Kidney (tissue), 14 donors: ENCODE results near the gene OSBP2. TPM values are rescaled to one million over a fixed set of nuclear protein-coding genes. Genes with fewer than 3 reads are reported as not detected.

ENCODE experiments used
- DNase-seq, 5 donors: peaks; one replicate each; pipeline ENCODE4 v3.0.0-alpha.2; 2013 to 2020
- FAIRE-seq: peaks from 2 replicates; lab custom pipeline; 2012; peaks lifted over from hg19 to GRCh38; lab: Jason Lieb, UNC
- H3K27ac ChIP-seq, 2 donors: one replicate each; pipeline ENCODE4 v1.7.0; 2013; ENCODE audit warnings: low read depth in 2 of 2, low read length in 2 of 2, inconsistent platforms in 1 of 2
- H3K27me3 ChIP-seq: one replicate; pipeline ENCODE4 v1.7.1; 2013; ENCODE audit warnings: low read length, inconsistent platforms; ENCODE audit not compliant: control insufficient read depth, insufficient read depth
- H3K36me3 ChIP-seq, 3 donors: one replicate each; pipeline versions ENCODE4 v1.7.0 to v1.7.1; 2013; ENCODE audit warnings: low read length in 3 of 3, control low read depth in 1 of 3, inconsistent platforms in 1 of 3; ENCODE audit not compliant: insufficient read depth in 3 of 3, control insufficient read depth in 2 of 3
- H3K4me1 ChIP-seq, 3 donors: one replicate each; pipeline versions ENCODE4 v1.7.0 to v1.7.1; 2013; ENCODE audit warnings: low read length in 3 of 3, inconsistent platforms in 1 of 3, low read depth in 1 of 3; ENCODE audit not compliant: control insufficient read depth in 2 of 3, insufficient read depth in 2 of 3
- H3K4me3 ChIP-seq, 3 donors: one replicate each; pipeline versions ENCODE4 v1.7.0 to v1.8.1; 2013; ENCODE audit warnings: low read length in 3 of 3, control low read depth in 1 of 3, inconsistent platforms in 1 of 3
- H3K9ac ChIP-seq, 3 donors: one replicate each; pipeline versions ENCODE4 v1.7.0 to v1.7.1; 2013; ENCODE audit warnings: low read length in 3 of 3, control low read depth in 1 of 3, inconsistent platforms in 1 of 3
- H3K9me3 ChIP-seq, 3 donors: one replicate each; pipeline versions ENCODE4 v1.7.0 to v1.7.1; 2013; ENCODE audit warnings: low read length in 3 of 3, control low read depth in 1 of 3, inconsistent platforms in 1 of 3; ENCODE audit not compliant: control insufficient read depth in 2 of 3, insufficient read depth in 1 of 3
- intact Hi-C: fragments of 100-400 bp; cut with DNase I; formaldehyde crosslinking; loops from one replicate; pipeline ENCODE4 v1.11.1; 2022
- polyA plus RNA-seq: library from polyadenylated mRNA; stranded (reverse); fragments of 350-450 nt; fragmentation: Illumina TruSeq; extraction: RNeasy Lipid Tissue Mini Kit (QIAGEN cat#74804); gene quantifications from one replicate; pipeline ENCODE4 v1.2.3, GENCODE V29; 2014; ENCODE audit warnings: low read depth, low replicate concordance; ENCODE audit not compliant: insufficient read depth
- total RNA-seq: library from RNA; stranded (reverse); fragmentation: NEBNext Ultra II Directional; extraction: Animal tissue kit (Norgen Biotek cat#: 25700); gene quantifications from one replicate; pipeline ENCODE4 v1.2.1, GENCODE V29; 2021
- TF ChIP-seq, protein P1 (sequence below): IDR thresholded peaks from 3 replicates; pipeline ENCODE4 v1.5.1; 2012; ENCODE audit warnings: mild to moderate bottlenecking, moderate library complexity, borderline replicate concordance; ENCODE audit not compliant: insufficient read depth; ENCODE audit errors: extremely low read depth
- donor health status: control.
- donor health status: control.
- donor health status: control.
- donor health status: control.
- donor health status: control.
- donor health status: DM: yes; HTN: yes; CAD: no.
- donor health status: Normal renal cell carcinoma (clear cell type).

The OSBP2 gene
- total and polyA plus RNA-seq, 2 donors from 2014 or later = 3.4 to 4.0 TPM

DNA sequence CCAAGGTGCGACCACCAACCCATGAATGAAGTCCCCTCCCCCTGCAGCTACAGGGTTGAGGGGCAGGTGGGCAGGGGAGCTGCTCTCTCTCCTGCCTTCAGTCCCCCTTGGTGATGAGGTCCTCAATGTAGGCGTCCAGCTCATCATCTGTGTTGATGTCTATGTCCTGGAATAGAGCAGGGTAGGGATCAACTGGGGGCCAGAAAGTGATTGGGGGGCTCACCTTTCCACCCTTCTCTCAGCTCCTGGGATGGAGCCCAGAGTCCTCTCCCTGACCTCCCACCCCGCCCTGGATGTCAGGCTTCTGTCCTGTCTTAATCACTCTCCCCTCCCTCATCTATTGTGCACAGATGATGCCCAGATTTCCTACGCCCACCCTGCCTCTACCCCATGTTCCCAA lies 232.0 kb downstream of the OSBP2 start:
- Histone ChIP-seq H3K9ac (no peak overlapping the region), H3K4me1 (no peaks in the 10 kb centered on the region), H3K9me3 (no peaks in the 10 kb centered on the region), H3K27me3 (no peaks in the 10 kb centered on the region), H3K27ac (no peak overlapping the region), H3K36me3 (peaks cover 6 to 33% (median 24%) of the 10 kb centered on the region in 3 donors), H3K4me3 (no peak overlapping the region)
- no peak for FAIRE-seq
- intact Hi-C loops = loop anchor here (10.0 kb wide), 1 partner anchor 162 kb away; no protein-coding TSS in a partner anchor
- TF ChIP-seq, protein P1, sequence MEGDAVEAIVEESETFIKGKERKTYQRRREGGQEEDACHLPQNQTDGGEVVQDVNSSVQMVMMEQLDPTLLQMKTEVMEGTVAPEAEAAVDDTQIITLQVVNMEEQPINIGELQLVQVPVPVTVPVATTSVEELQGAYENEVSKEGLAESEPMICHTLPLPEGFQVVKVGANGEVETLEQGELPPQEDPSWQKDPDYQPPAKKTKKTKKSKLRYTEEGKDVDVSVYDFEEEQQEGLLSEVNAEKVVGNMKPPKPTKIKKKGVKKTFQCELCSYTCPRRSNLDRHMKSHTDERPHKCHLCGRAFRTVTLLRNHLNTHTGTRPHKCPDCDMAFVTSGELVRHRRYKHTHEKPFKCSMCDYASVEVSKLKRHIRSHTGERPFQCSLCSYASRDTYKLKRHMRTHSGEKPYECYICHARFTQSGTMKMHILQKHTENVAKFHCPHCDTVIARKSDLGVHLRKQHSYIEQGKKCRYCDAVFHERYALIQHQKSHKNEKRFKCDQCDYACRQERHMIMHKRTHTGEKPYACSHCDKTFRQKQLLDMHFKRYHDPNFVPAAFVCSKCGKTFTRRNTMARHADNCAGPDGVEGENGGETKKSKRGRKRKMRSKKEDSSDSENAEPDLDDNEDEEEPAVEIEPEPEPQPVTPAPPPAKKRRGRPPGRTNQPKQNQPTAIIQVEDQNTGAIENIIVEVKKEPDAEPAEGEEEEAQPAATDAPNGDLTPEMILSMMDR = no peak
- peak in 1 of 5 donors; percentile 26 for DNase-seq

DNA sequence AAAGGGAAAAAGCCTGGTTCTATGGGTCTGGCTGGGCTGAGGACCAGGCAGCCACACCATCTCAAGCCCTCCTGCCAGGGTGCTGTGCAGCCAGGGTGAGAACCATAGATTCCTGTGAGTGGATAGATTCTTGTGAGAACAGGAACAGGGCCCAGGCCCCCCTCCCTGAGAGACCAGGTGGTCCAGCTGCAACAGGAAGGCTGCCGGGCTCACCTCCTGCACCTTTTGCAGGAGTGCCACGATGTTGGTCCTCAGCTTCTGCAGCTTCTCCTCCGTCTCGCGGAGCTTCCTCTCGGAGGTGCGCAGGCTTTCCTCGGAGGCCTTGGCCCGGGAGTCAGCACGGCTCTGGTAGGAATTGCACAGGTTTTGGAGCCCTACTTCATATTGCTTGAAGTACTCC lies 233.1 kb downstream of the OSBP2 start:
- Histone ChIP-seq H3K36me3 (peaks cover 13 to 44% (median 35%) of the 10 kb centered on the region in 3 donors), H3K9me3 (no peaks in the 10 kb centered on the region), H3K4me3 (no peak overlapping the region), H3K27me3 (no peaks in the 10 kb centered on the region), H3K4me1 (no peaks in the 10 kb centered on the region), H3K27ac (no peak overlapping the region), H3K9ac (no peak overlapping the region)
- no peak for DNase-seq
- FAIRE-seq = no peak
- TF ChIP-seq, protein P1 = no peak
- intact Hi-C loops = loop anchor here (10.0 kb wide), 1 partner anchor 163 kb away; no protein-coding TSS in a partner anchor

DNA sequence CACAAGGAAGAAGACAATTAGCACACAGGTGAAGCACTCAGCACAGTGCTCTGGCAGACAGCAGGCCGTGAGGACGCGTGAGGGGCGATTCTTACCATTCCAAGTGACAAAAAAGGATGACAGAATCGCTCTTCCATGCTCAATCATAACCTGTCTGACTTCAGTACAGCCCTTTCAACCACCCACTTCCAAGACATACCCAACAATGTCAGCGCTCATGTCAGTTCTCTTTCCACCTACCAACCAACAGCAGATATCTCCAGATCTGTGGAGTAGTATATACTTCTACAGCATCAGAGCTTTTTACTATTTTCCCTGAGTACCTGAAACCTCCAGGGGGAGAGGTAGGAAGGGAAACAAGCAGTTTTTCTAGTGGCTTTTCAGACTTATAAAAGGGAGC lies 233.7 kb downstream of the OSBP2 start:
- Histone ChIP-seq H3K9me3 (no peaks in the 10 kb centered on the region), H3K36me3 (peaks cover 13 to 50% (median 40%) of the 10 kb centered on the region in 3 donors), H3K27me3 (no peaks in the 10 kb centered on the region), H3K4me3 (no peak overlapping the region), H3K9ac (no peak overlapping the region), H3K4me1 (no peaks in the 10 kb centered on the region), H3K27ac (no peak overlapping the region)
- DNase-seq (no peak), FAIRE-seq (no peak)
- intact Hi-C loops = loop anchor here (10.0 kb wide), 1 partner anchor 164 kb away; no protein-coding TSS in a partner anchor
- TF ChIP-seq, protein P1 = no peak

DNA sequence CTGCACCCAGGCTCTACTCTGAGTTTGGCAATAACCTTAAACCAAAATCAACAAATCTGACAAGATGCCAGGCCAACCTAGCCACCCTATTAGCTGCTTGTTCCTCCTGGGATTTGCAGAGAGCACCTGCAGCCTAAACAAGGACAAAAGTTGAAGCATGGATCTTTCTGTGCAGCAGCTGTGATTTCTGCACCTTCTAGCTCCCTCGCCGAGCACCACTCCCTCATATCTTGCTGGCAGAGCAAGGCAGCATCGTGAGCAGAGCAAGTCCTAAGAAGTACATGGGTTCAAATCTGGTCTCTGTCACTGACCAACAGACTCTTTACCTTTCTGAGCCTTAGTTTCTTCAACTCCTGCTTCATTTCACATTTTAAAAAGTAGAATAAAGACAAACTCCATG lies 235.6 kb downstream of the OSBP2 start:
- intact Hi-C loops = no loop called here
- TF ChIP-seq, protein P1 = no peak
- DNase-seq = no peak
- Histone ChIP-seq H3K9me3 (no peaks in the 10 kb centered on the region), H3K36me3 (peaks cover 15 to 66% (median 51%) of the 10 kb centered on the region in 3 donors), H3K27ac (no peak overlapping the region), H3K4me3 (no peak overlapping the region), H3K4me1 (no peaks in the 10 kb centered on the region), H3K27me3 (no peaks in the 10 kb centered on the region), H3K9ac (no peak overlapping the region)
- no peak for FAIRE-seq
